H1 (cell line): ENCODE measurements around the gene DLX4. TPM values are rescaled to one million over a fixed set of nuclear protein-coding genes. Genes with fewer than 3 reads are reported as not detected.

ENCODE experiments used
- ASH2L ChIP-seq: fragments of 200-600, 300-600 bp; sonication (generic); IDR thresholded peaks from one replicate; pipeline ENCODE4 v1.7.1; 2017; ENCODE audit warnings: low read length
- CEBPB ChIP-seq: IDR thresholded peaks from 2 replicates; pipeline ENCODE4 v1.6.1; 2012; ENCODE audit warnings: low read depth, low read length
- CHD1 ChIP-seq: IDR thresholded peaks from 2 replicates; pipeline ENCODE4 v1.6.1; 2012; ENCODE audit warnings: low read depth, low read length, improper control_type of control experiment
- EGR1 ChIP-seq: IDR thresholded peaks from 2 replicates; pipeline ENCODE4 v1.6.1; 2011; ENCODE audit warnings: low read depth, low read length, borderline replicate concordance
- EZH2 ChIP-seq: fragments of 200-600 bp; sonication (generic); IDR thresholded peaks from 2 replicates; pipeline ENCODE4 v1.7.1; 2012; ENCODE audit warnings: low read depth, mild to moderate bottlenecking, moderate library complexity, low read length, inconsistent platforms; ENCODE audit not compliant: severe bottlenecking
- POLR2AphosphoS5 ChIP-seq: IDR thresholded peaks from 2 replicates; pipeline ENCODE4 v1.6.1; 2011; ENCODE audit warnings: low read depth, low read length
- SAP30 ChIP-seq: fragments of 300-600 bp; sonication (generic); IDR thresholded peaks from 2 replicates; pipeline ENCODE4 v1.7.1; 2012; ENCODE audit warnings: low read length, moderate library complexity, mild to moderate bottlenecking, inconsistent platforms; ENCODE audit not compliant: insufficient read depth, insufficient replicate concordance
- SUZ12 ChIP-seq: fragments of 200-600 bp; sonication (generic); IDR thresholded peaks from 2 replicates; pipeline ENCODE4 v1.6.1; 2012; ENCODE audit warnings: mild to moderate bottlenecking, inconsistent platforms, low read length, moderate library complexity, mixed read lengths
- TAF7 ChIP-seq: optimal IDR thresholded peaks from 2 replicates; pipeline ENCODE3; 2011; ENCODE audit warnings: low read depth, mild to moderate bottlenecking, inconsistent platforms, low read length, moderate library complexity, borderline replicate concordance
- ZNF274 ChIP-seq: IDR thresholded peaks from 2 replicates; pipeline ENCODE4 v1.7.0; 2012; ENCODE audit warnings: low read length, borderline replicate concordance; ENCODE audit errors: extremely low read depth
- polyA plus RNA-seq, 7 experiments: library from polyadenylated mRNA; depleted of rRNA in 3 of 7; stranded (reverse) in 5 of 7; unstranded in 2 of 7; fragments of >200 nt in 5 of 7; fragments of 200-250 nt in 2 of 7; gene quantifications; 1 replicate in 5 of 7; 2 replicates in 1 of 7; 4 replicates in 1 of 7; pipeline versions ENCODE4 v1.2.1 to v1.2.3, GENCODE V29; 2011 to 2013; ENCODE audit warnings: missing spikeins in 2 of 7, mixed read lengths in 2 of 7
- total RNA-seq: library from RNA; stranded (reverse); fragmentation: NEBNext Ultra II Directional; extraction: Animal tissue kit (Norgen Biotek cat#: 25700); gene quantifications from 2 replicates; pipeline ENCODE4 v1.2.1, GENCODE V29; 2021
- TF ChIP-seq, protein P1 (sequence below): IDR thresholded peaks from 2 replicates; pipeline ENCODE4 v1.6.1; 2011; ENCODE audit warnings: low read length, improper control_type of control experiment

The DLX4 gene
- total and polyA plus RNA-seq, 2 of the 8 experiments (the other 6 are each of a cell fraction or from before 2014, with no cell fraction given), result 0.67 to 0.80 TPM

DNA sequence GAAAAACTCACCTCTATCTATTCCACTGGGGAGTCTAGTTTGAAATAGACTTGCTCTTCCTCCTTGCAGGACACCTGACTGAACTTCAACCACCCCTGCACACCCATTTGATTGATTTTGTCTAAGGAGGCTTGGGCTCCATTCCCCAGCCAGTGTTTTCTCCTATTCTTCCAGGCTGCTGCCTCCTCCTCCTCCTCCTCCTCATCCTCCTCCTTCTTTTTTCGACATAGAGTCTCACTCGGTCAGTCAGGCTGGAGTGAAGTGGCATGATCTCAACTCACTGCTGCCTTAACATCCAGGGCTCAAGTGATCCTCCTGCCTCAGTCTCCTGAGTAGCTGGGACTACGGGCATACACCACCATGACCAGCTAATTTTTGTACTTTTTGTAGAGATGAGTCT, 1.8 kb upstream of the DLX4 start (continued):
- TF ChIP-seq TAF7 (no peak), ASH2L (no peak), SUZ12 (peak; percentile 24; the same call in 1 of the 2 replicates), EGR1 (no peak), CHD1 (no peak), ZNF274 (no peak), POLR2AphosphoS5 (no peak), CEBPB (no peak), EZH2 (peak; percentile 22), SAP30 (no peak)
- TF ChIP-seq, protein P1, sequence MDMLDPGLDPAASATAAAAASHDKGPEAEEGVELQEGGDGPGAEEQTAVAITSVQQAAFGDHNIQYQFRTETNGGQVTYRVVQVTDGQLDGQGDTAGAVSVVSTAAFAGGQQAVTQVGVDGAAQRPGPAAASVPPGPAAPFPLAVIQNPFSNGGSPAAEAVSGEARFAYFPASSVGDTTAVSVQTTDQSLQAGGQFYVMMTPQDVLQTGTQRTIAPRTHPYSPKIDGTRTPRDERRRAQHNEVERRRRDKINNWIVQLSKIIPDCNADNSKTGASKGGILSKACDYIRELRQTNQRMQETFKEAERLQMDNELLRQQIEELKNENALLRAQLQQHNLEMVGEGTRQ, result no peak
